Measurements from ENCODE around the gene CRYL1.

The CRYL1 gene

DNA sequence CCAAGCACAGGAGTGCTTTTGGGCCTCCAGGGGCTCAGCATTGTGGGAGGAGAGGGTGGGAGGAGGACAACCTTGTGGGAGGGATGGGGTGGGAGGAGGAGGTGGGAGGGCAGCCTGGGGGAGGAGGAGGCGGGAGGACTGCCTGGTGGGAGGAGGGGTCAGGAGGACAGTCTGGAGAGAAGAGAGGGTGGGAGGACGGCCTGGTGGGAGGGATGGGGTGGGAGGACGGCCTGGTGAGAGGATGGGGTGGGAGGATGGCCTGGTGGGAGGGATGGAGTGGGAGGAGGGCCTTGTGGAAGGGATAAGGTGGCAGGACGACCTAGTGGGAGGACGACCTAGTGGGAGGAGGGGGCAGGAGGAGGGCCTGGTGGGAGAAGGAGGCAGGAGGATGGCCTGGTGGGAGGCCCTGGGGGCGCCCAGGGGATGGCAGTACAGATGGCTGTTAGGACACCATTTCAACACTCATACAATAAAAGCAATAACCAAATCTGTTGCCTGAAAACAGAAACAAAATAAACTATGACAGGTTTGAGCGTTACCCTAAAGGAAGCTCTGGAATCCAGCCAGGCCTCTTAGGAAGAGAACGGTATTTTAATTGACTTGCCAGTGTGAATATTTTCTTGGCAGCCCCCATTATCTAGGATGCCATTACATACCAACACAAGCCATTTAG lies 63.7 kb downstream of the CRYL1 start:
- TF ChIP-seq, protein P1, sequence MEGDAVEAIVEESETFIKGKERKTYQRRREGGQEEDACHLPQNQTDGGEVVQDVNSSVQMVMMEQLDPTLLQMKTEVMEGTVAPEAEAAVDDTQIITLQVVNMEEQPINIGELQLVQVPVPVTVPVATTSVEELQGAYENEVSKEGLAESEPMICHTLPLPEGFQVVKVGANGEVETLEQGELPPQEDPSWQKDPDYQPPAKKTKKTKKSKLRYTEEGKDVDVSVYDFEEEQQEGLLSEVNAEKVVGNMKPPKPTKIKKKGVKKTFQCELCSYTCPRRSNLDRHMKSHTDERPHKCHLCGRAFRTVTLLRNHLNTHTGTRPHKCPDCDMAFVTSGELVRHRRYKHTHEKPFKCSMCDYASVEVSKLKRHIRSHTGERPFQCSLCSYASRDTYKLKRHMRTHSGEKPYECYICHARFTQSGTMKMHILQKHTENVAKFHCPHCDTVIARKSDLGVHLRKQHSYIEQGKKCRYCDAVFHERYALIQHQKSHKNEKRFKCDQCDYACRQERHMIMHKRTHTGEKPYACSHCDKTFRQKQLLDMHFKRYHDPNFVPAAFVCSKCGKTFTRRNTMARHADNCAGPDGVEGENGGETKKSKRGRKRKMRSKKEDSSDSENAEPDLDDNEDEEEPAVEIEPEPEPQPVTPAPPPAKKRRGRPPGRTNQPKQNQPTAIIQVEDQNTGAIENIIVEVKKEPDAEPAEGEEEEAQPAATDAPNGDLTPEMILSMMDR (IDR thresholded peaks at IDR 0.05; ENCODE audit: poor library complexity, severe bottlenecking), result no peak
- DNase-seq (ENCODE audit: low spot score), result no peak

DNA sequence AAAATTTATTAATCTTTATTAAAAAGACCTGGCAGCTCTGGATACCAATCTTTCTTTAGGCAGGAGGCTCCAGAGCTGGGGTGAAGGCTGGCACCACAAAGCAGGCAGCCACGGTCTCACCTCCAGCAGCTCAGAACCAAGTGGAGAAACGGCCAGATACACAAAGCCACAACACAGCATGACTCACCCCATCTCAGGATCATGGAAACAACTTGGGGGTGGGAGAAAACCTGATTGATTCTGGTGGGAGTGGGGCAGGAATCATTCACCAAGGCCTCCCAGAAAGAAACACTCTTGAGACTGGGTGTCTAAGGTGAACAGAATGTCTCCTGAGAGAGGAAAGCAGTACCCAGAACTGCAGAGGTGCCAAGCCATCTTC lies 64.2 kb downstream of the CRYL1 start:
- H3K27ac ChIP-seq (ENCODE audit: poor library complexity, severe bottlenecking), result no peak overlapping the region
- H3K4me3 ChIP-seq (ENCODE audit: severe bottlenecking), result no peak overlapping the region
- DNase-seq (ENCODE audit: low spot score) (no peak), ATAC-seq (ENCODE audit: low read depth) (no peak)
- peaks cover 5% of the 10 kb centered on the region for H3K4me1 ChIP-seq (ENCODE audit: insufficient read depth, poor library complexity, severe bottlenecking)
- H3K27me3 ChIP-seq (ENCODE audit: insufficient read depth, poor library complexity, severe bottlenecking), result no peaks in the 10 kb centered on the region
- TF ChIP-seq, protein P1 (IDR thresholded peaks at IDR 0.05; ENCODE audit: poor library complexity, severe bottlenecking), result no peak
- no peaks in the 10 kb centered on the region for H3K9me3 ChIP-seq (ENCODE audit: severe bottlenecking)
- H3K36me3 ChIP-seq (ENCODE audit: low read depth), result no peaks in the 10 kb centered on the region

More for the DNA sequence above, 63.7 kb downstream of the CRYL1 start:
- Histone ChIP-seq H3K4me3 (ENCODE audit: severe bottlenecking) (no peak overlapping the region), H3K9me3 (ENCODE audit: severe bottlenecking) (no peaks in the 10 kb centered on the region), H3K27ac (ENCODE audit: poor library complexity, severe bottlenecking) (no peak overlapping the region), H3K36me3 (ENCODE audit: low read depth) (no peaks in the 10 kb centered on the region), H3K27me3 (ENCODE audit: insufficient read depth, poor library complexity, severe bottlenecking) (no peaks in the 10 kb centered on the region), H3K4me1 (ENCODE audit: insufficient read depth, poor library complexity, severe bottlenecking) (peaks cover 5% of the 10 kb centered on the region)
- no peak for ATAC-seq (ENCODE audit: low read depth)

DNA sequence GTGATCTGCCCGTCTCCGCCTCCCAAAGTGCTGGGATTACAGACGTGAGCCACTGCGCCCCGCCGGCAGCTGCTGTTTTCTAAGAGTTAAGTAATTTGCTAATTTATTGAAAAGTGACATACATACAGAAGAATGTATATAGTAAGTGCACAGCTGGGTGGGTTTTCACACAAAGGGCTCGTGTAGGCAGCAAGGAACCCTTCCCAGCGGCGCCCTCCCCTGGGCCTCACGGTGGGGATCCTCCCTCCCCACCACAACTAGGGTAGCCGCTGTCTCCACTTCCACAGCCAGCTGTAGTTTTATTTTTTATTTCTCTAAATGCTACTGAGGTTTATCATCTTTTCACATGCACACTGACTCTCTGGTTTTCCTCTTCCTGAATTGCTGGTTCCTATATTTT lies 64.9 kb downstream of the CRYL1 start:
- H3K36me3 ChIP-seq (ENCODE audit: low read depth), result no peaks in the 10 kb centered on the region
- TF ChIP-seq, protein P1 (IDR thresholded peaks at IDR 0.05; ENCODE audit: poor library complexity, severe bottlenecking), result no peak
- H3K4me1 ChIP-seq (ENCODE audit: insufficient read depth, poor library complexity, severe bottlenecking), result peaks cover 5% of the 10 kb centered on the region
- H3K27me3 ChIP-seq (ENCODE audit: insufficient read depth, poor library complexity, severe bottlenecking), result no peaks in the 10 kb centered on the region
- H3K4me3 ChIP-seq (ENCODE audit: severe bottlenecking), result no peak overlapping the region
- ATAC-seq (ENCODE audit: low read depth) (no peak), DNase-seq (ENCODE audit: low spot score) (no peak)
- no peak overlapping the region for H3K27ac ChIP-seq (ENCODE audit: poor library complexity, severe bottlenecking)
- no peaks in the 10 kb centered on the region for H3K9me3 ChIP-seq (ENCODE audit: severe bottlenecking)

DNA sequence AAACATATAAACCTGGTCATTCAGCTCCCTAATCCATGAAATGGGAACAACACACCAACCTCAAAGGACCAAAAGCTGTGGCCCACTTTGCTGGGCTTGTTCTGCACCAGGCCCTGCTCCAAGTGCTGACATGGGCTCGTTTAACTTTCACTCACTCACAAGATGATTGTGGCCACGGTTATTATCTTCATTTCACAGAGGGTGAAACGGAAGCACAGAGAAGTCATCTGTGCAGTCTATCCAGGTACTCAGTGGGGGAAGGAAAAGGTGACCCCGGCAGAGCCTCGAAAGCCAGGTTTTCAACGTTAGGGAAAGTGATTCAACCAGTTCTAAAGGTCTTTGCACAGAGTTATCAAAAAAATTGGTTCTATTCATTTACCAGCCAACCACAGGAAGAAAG lies 68.0 kb downstream of the CRYL1 start:
- Histone ChIP-seq H3K27me3 (ENCODE audit: insufficient read depth, poor library complexity, severe bottlenecking) (no peaks in the 10 kb centered on the region), H3K9me3 (ENCODE audit: severe bottlenecking) (no peaks in the 10 kb centered on the region), H3K4me1 (ENCODE audit: insufficient read depth, poor library complexity, severe bottlenecking) (no peaks in the 10 kb centered on the region), H3K36me3 (ENCODE audit: low read depth) (no peaks in the 10 kb centered on the region), H3K27ac (ENCODE audit: poor library complexity, severe bottlenecking) (no peak overlapping the region), H3K4me3 (ENCODE audit: severe bottlenecking) (no peak overlapping the region)
- DNase-seq (ENCODE audit: low spot score) (no peak), ATAC-seq (ENCODE audit: low read depth) (no peak)
- TF ChIP-seq, protein P1 (IDR thresholded peaks at IDR 0.05; ENCODE audit: poor library complexity, severe bottlenecking), result no peak

DNA sequence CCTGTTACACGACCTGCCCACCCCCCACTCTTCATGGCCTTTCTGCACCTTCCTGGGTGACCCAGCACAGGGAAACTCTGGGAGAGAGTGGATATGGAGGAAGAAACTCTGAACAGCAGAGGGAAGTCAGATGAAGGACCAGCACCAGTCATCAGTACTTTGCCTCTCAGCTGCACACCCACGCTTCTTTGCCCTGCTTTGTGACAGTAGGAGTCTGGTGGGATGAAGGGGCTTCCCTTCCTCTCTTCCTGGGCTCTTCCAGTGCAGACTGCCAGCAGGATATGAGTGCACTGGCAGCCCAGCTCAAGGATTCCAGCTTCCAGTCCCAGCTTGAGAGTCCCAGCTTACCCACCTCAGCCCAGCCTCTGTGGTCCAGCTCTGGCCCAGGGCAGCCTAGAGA lies 68.9 kb downstream of the CRYL1 start:
- DNase-seq (ENCODE audit: low spot score) (no peak), ATAC-seq (ENCODE audit: low read depth) (no peak)
- Histone ChIP-seq H3K36me3 (ENCODE audit: low read depth) (no peaks in the 10 kb centered on the region), H3K4me1 (ENCODE audit: insufficient read depth, poor library complexity, severe bottlenecking) (no peaks in the 10 kb centered on the region), H3K4me3 (ENCODE audit: severe bottlenecking) (no peak overlapping the region), H3K27ac (ENCODE audit: poor library complexity, severe bottlenecking) (no peak overlapping the region), H3K27me3 (ENCODE audit: insufficient read depth, poor library complexity, severe bottlenecking) (no peaks in the 10 kb centered on the region), H3K9me3 (ENCODE audit: severe bottlenecking) (no peaks in the 10 kb centered on the region)
- TF ChIP-seq, protein P1 (IDR thresholded peaks at IDR 0.05; ENCODE audit: poor library complexity, severe bottlenecking), result no peak

Data from RWPE2 (cell line).